Endothelial cell of umbilical vein (primary cell): ENCODE data around the gene ARHGAP22. TPM values are rescaled to one million over a fixed set of nuclear protein-coding genes. Genes with fewer than 3 reads are reported as not detected.

Experiments
- BruUV-seq: library from RNA; stranded (reverse); fragments of 400-500 nt; replicated peaks from 2 replicates; lab custom pipeline; 2021; lab: Mats Ljungman, UMichigan
- CTCF ChIA-PET: fragments of 300-600, 350-600 bp; sonication (Branson Sonifier 250); formaldehyde crosslinking; loops from one replicate; lab custom pipeline; 2021; ENCODE audit warnings: antibody characterized with exemption, inconsistent platforms; lab: Charles Lee
- POLR2A ChIA-PET: fragments of 300-600, 350-600 bp; sonication (Branson Sonifier 250); formaldehyde crosslinking; loops from one replicate; lab custom pipeline; 2021; ENCODE audit warnings: antibody characterized with exemption, inconsistent platforms; lab: Charles Lee
- DNase-seq: peaks from one replicate; pipeline ENCODE4 v3.0.0-alpha.2; 2011; ENCODE audit warnings: low read depth, low spot score
- FAIRE-seq: peaks from 2 replicates; lab custom pipeline; 2011; peaks lifted over from hg19 to GRCh38; lab: Jason Lieb, UNC
- H2AFZ ChIP-seq: 2 replicates; pipeline ENCODE4 v1.6.0; 2012; ENCODE audit warnings: low read depth, low read length, control low read depth, inconsistent platforms
- H3K27ac ChIP-seq: 2 replicates; pipeline ENCODE4 v1.5.1; 2011; ENCODE audit warnings: low read depth, mild to moderate bottlenecking, control low read depth, low read length, moderate library complexity; ENCODE audit not compliant: insufficient read depth
- H3K27me3 ChIP-seq, 2 experiments: 2 replicates each; pipeline versions ENCODE4 v1.6.0 to v1.6.1; 2011; ENCODE audit warnings: low read length in 2 of 2, mixed read lengths in 1 of 2; ENCODE audit not compliant: control insufficient read depth in 2 of 2, insufficient read depth in 2 of 2
- H3K36me3 ChIP-seq, 2 experiments: 2 replicates in 1 of 2; 3 replicates in 1 of 2; pipeline ENCODE4 v1.5.1; 2011; ENCODE audit warnings: low read length in 2 of 2, mild to moderate bottlenecking in 1 of 2, moderate library complexity in 1 of 2; ENCODE audit not compliant: control insufficient read depth in 2 of 2, insufficient read depth in 2 of 2; ENCODE audit errors: extremely low read depth in 1 of 2
- H3K4me1 ChIP-seq: 3 replicates; pipeline ENCODE4 v1.5.1; 2011; ENCODE audit warnings: mild to moderate bottlenecking, low read length; ENCODE audit not compliant: control insufficient read depth, insufficient read depth; ENCODE audit errors: extremely low read depth
- H3K4me2 ChIP-seq: 2 replicates; pipeline ENCODE4 v1.6.1; 2011; ENCODE audit warnings: low read length, control low read depth, mixed read lengths; ENCODE audit not compliant: insufficient read depth
- H3K4me3 ChIP-seq, 3 experiments: fragments of 200-600 bp in 1 of 3; sonication (generic), shearing (Covaris generic) in 1 of 3; replicated peaks in 1 of 3; 2 replicates each; pipeline ENCODE4 v1.5.1; 2011 to 2016; ENCODE audit warnings: control low read depth in 3 of 3, low read length in 3 of 3, mild to moderate bottlenecking in 2 of 3, inconsistent platforms in 1 of 3, low read depth in 1 of 3, moderate library complexity in 1 of 3; ENCODE audit not compliant: insufficient read depth in 1 of 3
- H3K79me2 ChIP-seq: 2 replicates; pipeline ENCODE4 v1.6.0; 2012; ENCODE audit warnings: low read length, inconsistent platforms; ENCODE audit not compliant: control insufficient read depth, insufficient read depth
- H3K9ac ChIP-seq: replicated peaks from 2 replicates; pipeline ENCODE3; 2011; ENCODE audit warnings: low read length, control low read depth; ENCODE audit not compliant: insufficient read depth; ENCODE audit errors: extremely low read depth
- H3K9me1 ChIP-seq: replicated peaks from 3 replicates; pipeline ENCODE4 v1.6.0; 2011; ENCODE audit warnings: mild to moderate bottlenecking, low read length; ENCODE audit not compliant: control insufficient read depth, insufficient read depth; ENCODE audit errors: extremely low read depth
- H3K9me3 ChIP-seq: replicated peaks from 2 replicates; pipeline ENCODE4 v1.5.1; 2012; ENCODE audit warnings: low read length, inconsistent platforms; ENCODE audit not compliant: control insufficient read depth, insufficient read depth
- H4K20me1 ChIP-seq: replicated peaks from 2 replicates; pipeline ENCODE3; 2011; ENCODE audit warnings: mild to moderate bottlenecking, low read length; ENCODE audit not compliant: control insufficient read depth, insufficient read depth; ENCODE audit errors: extremely low read depth
- EZH2 ChIP-seq: IDR thresholded peaks from 2 replicates; pipeline ENCODE4 v1.6.1; 2012; ENCODE audit warnings: borderline replicate concordance, low read depth, mild to moderate bottlenecking, moderate library complexity, low read length, inconsistent platforms; ENCODE audit not compliant: severe bottlenecking
- FOS ChIP-seq: IDR thresholded peaks from 2 replicates; pipeline ENCODE4 v1.6.1; 2011; ENCODE audit warnings: mild to moderate bottlenecking, low read length, moderate library complexity, borderline replicate concordance; ENCODE audit not compliant: insufficient read depth
- GATA2 ChIP-seq: IDR thresholded peaks from 2 replicates; pipeline ENCODE4 v1.7.0; 2011; ENCODE audit warnings: low read depth, mild to moderate bottlenecking, moderate library complexity, mixed read lengths, low read length; ENCODE audit not compliant: insufficient read length, insufficient read depth
- JUN ChIP-seq: IDR thresholded peaks from 2 replicates; pipeline ENCODE4 v1.6.1; 2011; ENCODE audit warnings: borderline replicate concordance, low read depth; ENCODE audit not compliant: insufficient read length, insufficient read depth
- MYC ChIP-seq: IDR thresholded peaks from one replicate; pipeline ENCODE4 v1.6.1; 2011; ENCODE audit warnings: mild to moderate bottlenecking, low read depth, low read length
- POLR2A ChIP-seq: IDR thresholded peaks from 2 replicates; pipeline ENCODE4 v1.6.1; 2012; ENCODE audit warnings: low read depth, mild to moderate bottlenecking, control low read depth, low read length
- POLR2AphosphoS5 ChIP-seq: IDR thresholded peaks from 2 replicates; pipeline ENCODE4 v1.6.1; 2012; ENCODE audit warnings: low read depth, mild to moderate bottlenecking, control low read depth, low read length, moderate library complexity; ENCODE audit not compliant: insufficient read depth
- dilution Hi-C: fragments of 300-500 bp; cut with MboI; formaldehyde crosslinking; loops from one replicate; pipeline ENCODE4 v1.15.0; 2019; ENCODE audit warnings: low sequenced_read_pairs; ENCODE audit not compliant: extremely low pct_ligation_motif_present
- intact Hi-C: fragments of 100-400 bp; cut with micrococcal nuclease; formaldehyde crosslinking; loops from one replicate; pipeline ENCODE4 v1.10.0; 2022
- polyA plus RNA-seq, 4 experiments: library from polyadenylated mRNA; depleted of rRNA in 3 of 4; stranded (reverse) in 3 of 4; unstranded in 1 of 4; fragments of >200 nt; gene quantifications; 2 replicates each; pipeline versions ENCODE4 v1.2.1 to v1.2.3, GENCODE V29; 2011 to 2012; ENCODE audit warnings: missing spikeins in 1 of 4
- total RNA-seq: library from RNA; stranded (reverse); gene quantifications from 2 replicates; pipeline ENCODE4 v1.2.3, GENCODE V29; 2021
- TF ChIP-seq, protein P1 (sequence below), 2 donors: IDR thresholded peaks; 1 replicate in 1 of 2; 2 replicates in 1 of 2; pipeline ENCODE4 v1.5.1; 2011; ENCODE audit warnings: low read length in 2 of 2, mild to moderate bottlenecking in 2 of 2, moderate library complexity in 2 of 2, control low read depth in 1 of 2, inconsistent platforms in 1 of 2, low read depth in 1 of 2; ENCODE audit not compliant: insufficient read depth in 1 of 2; ENCODE audit errors: extremely low read depth in 1 of 2
- TF ChIP-seq, protein P2 (sequence below): IDR thresholded peaks from 2 replicates; pipeline ENCODE4 v1.6.1; 2011; ENCODE audit not compliant: insufficient read depth, insufficient read length

The ARHGAP22 gene
- total and polyA plus RNA-seq, 2 donors (not counting 3 experiments of a cell fraction or from before 2014, with no cell fraction given) = 8.6 to 50.3 TPM

DNA sequence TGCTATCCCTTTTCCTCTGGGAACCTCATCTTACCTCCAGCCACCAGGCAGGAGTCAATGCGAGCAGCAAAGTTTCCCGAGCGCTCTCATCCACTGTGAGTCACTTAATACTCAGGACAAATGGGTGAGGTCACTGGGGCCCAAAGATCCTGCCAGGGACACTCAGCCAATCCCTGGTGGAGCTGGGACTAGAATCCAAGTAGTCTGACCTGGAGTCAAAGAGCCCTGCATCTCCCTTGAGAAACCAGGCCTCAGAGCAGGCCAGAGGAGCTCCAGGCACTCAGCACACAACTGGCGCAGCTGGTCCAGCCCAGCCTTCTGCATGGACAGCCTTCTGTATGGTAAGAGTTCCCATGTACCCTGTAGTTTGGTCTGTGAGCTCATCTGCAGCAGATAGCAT, 156.1 kb downstream of the ARHGAP22 start:
- BruUV-seq = no TSS peak
- ChIA-PET POLR2A (no interaction called here), CTCF (interaction anchor here (0.8 to 1.2 kb wide), 3 partner anchors 76 to 207 kb away, joined by 3 to 5 read pairs (median 4); no protein-coding TSS in a partner anchor)
- H3K9me3 ChIP-seq = no peaks in the 10 kb centered on the region
- FAIRE-seq (peak; percentile 31), DNase-seq (peak; percentile 24)
- no peak overlapping the region for H2AFZ ChIP-seq
- peak overlapping the region; percentile 9 for H3K27ac ChIP-seq
- H4K20me1 ChIP-seq = no peaks in the 10 kb centered on the region
- intact Hi-C loops (no loop called here), dilution Hi-C loops (no loop called here)
- H3K4me2 ChIP-seq = no peak overlapping the region
- H3K4me3 ChIP-seq = no peak overlapping the region
- H3K79me2 ChIP-seq = no peaks in the 10 kb centered on the region
- no peak overlapping the region for H3K9ac ChIP-seq
- peak; percentile 13 for TF ChIP-seq POLR2AphosphoS5
- TF ChIP-seq POLR2A = no peak
- TF ChIP-seq EZH2 = no peak
- TF ChIP-seq JUN = no peak
- no peaks in the 10 kb centered on the region for H3K9me1 ChIP-seq
- H3K4me1 ChIP-seq = peaks cover 5% of the 10 kb centered on the region
- no peaks in the 10 kb centered on the region for H3K27me3 ChIP-seq
- peaks cover 3 to 21% of the 10 kb centered on the region in 2 experiments for H3K36me3 ChIP-seq

DNA sequence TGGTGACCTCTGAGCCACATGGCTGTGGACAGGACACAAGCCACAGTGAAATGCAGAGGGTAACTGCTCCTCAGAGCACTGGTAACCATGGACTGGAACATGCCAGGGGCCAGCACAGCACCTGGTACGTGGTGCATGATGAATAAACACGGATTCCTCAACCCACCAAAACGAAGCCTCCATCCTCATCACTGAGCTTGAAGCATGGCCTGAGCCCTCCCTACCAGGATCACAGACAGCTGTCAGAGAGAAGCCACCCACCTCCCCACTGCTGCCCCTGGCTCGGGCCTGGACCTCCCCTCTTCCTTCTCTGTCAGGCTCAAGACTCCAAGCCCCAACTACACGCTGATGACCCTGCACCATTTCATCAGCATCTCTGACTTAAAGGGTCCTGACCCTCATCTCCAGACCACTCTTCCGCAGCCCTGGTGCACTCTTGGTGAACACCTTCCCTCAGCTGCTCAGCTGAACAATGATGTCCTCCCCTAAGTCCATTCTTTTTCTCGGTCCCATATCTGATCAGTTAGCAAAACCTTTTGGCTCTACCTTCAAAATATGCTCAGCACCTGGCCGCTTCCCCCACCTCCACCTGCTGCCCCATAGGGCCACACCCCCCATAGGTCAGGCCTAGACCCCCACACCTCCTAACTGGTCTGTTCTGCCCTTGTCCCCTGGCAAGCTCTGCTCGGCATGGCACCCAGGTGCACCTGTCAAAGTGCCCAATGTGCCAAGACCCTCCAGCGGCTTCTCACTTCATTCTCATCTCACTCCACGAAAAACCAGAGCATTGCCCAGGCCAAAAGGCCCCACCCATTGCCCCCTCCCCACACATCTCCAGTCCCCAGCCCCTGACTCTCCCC, 157.3 kb downstream of the ARHGAP22 start:
- H3K36me3 ChIP-seq = peaks cover 3 to 16% of the 10 kb centered on the region in 2 experiments
- H3K4me1 ChIP-seq = peaks cover 5% of the 10 kb centered on the region
- POLR2A ChIA-PET = no interaction called here
- no peaks in the 10 kb centered on the region for H3K9me1 ChIP-seq
- no peak overlapping the region for H3K4me3 ChIP-seq
- H3K27ac ChIP-seq = no peak overlapping the region
- H4K20me1 ChIP-seq = no peaks in the 10 kb centered on the region
- no peaks in the 10 kb centered on the region for H3K79me2 ChIP-seq
- H3K9ac ChIP-seq = no peak overlapping the region
- no peak overlapping the region for H2AFZ ChIP-seq
- no peak for TF ChIP-seq JUN
- no peak for TF ChIP-seq FOS
- TF ChIP-seq, protein P1, sequence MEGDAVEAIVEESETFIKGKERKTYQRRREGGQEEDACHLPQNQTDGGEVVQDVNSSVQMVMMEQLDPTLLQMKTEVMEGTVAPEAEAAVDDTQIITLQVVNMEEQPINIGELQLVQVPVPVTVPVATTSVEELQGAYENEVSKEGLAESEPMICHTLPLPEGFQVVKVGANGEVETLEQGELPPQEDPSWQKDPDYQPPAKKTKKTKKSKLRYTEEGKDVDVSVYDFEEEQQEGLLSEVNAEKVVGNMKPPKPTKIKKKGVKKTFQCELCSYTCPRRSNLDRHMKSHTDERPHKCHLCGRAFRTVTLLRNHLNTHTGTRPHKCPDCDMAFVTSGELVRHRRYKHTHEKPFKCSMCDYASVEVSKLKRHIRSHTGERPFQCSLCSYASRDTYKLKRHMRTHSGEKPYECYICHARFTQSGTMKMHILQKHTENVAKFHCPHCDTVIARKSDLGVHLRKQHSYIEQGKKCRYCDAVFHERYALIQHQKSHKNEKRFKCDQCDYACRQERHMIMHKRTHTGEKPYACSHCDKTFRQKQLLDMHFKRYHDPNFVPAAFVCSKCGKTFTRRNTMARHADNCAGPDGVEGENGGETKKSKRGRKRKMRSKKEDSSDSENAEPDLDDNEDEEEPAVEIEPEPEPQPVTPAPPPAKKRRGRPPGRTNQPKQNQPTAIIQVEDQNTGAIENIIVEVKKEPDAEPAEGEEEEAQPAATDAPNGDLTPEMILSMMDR (IDR thresholded peaks at IDR 0.05; ENCODE audit: extremely low read depth in 1 of 2, insufficient read depth in 1 of 2, low read depth in 1 of 2, low read length in 2 of 2) = no peak
- no peak for TF ChIP-seq POLR2AphosphoS5
- TF ChIP-seq POLR2A = no peak
- TF ChIP-seq, protein P2, sequence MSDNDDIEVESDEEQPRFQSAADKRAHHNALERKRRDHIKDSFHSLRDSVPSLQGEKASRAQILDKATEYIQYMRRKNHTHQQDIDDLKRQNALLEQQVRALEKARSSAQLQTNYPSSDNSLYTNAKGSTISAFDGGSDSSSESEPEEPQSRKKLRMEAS = no peak
- TF ChIP-seq EZH2 = no peak
- no peak for TF ChIP-seq GATA2
- no peak for TF ChIP-seq MYC
- no peaks in the 10 kb centered on the region for H3K9me3 ChIP-seq
- no peaks in the 10 kb centered on the region for H3K27me3 ChIP-seq
- dilution Hi-C loops (no loop called here), intact Hi-C loops (no loop called here)
- H3K4me2 ChIP-seq = no peak overlapping the region
- FAIRE-seq (no peak), DNase-seq (no peak)
- CTCF ChIA-PET = interaction anchor here (1.3 to 4.0 kb wide), 3 partner anchors 9 to 208 kb away, joined by 3 to 69 read pairs (median 67); no protein-coding TSS in a partner anchor
- BruUV-seq = no TSS peak
